ENCODE results near the gene ABCC12.

ABCC12 gene

DNA sequence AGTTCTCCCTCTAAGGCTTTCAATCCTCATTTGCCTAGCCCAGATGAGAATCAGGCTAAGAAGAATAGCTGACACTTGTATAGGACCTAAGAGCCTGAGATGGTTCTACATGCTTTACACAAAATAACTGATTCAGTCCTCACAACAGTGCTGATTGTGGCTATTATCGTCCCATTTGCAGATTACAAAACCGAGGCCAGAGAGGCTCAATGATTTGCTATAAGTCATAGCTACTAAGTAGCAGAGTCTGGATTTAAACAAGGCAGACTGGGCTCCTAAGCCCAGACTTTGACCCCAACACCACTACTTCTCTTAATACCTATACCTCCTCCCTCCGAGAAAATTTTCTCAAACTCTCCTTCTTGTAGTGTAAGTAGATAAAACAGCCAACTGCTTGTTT is 23.1 kb downstream of the ABCC12 start:
- DNase-seq (ENCODE audit: low read depth) = no peak

DNA sequence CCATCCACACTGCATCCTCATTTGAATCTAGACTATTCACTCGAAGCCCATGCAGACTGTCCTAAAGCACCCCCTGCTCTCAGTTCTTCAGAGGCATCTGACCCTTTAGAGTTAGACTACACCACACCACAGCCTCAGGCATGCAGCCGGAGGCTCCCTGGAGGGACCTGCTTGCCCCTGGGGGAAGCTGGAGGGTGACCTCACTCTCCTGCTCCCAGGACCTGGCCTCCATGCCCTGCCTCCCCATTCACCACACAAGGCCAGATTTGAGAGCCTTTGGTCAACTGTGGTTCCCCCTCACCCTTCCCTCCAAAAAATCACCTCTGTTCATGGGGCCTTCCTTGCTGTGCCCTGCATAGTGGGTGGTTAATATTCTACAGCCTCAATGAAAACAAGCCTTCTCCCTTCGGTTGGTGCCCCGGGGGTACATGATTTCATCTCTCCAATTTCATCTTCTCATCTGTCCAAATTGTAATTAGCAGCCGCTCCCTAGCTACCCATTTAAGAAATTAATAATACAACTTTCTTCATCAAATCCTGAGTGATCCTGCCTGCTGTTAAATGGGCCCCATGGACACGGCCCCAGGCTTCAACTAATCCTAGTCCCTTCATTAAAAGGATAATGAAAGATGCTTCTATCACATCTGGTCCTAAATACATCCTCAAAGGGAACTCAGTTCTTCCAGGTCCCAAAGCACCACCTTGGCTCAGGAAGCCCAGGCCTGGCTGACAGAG is 24.4 kb downstream of the ABCC12 start:
- DNase-seq (ENCODE audit: low read depth) = no peak

- no peak for DNase-seq (ENCODE audit: low read depth)
These were observed 25.9 kb downstream of the ABCC12 start for GRCh38 chr16:48129926-48130325.

- no peak for DNase-seq (ENCODE audit: low read depth)
These were observed 27.0 kb downstream of the ABCC12 start for GRCh38 chr16:48128769-48129168.

GRCh38 chr16:48126801-48127644 is 28.8 kb downstream of the ABCC12 start:
- no peak for DNase-seq (ENCODE audit: low read depth)

GRCh38 chr16:48125888-48126287 is 29.9 kb downstream of the ABCC12 start:
- DNase-seq (ENCODE audit: low read depth) = no peak

DNA sequence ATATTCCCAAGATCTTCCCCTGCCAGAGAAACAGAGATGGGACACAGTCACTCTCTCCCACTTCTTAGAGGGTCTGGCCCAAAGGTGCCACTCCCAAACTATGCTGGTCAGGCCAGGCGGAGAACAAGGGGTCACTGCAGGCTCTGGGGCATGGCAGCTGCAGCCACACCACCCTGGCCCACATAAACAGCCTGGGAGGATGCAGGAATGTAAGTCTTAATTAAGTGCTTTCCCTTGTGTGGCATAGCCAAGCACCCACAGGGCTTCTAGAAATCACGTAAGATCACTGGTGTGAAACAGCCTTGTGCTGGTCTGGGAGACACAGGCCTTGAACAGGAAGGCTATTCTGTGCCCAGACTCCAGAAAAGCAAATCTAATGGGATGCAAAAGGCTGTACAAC is 31.5 kb downstream of the ABCC12 start:
- no peak for DNase-seq (ENCODE audit: low read depth)

DNA sequence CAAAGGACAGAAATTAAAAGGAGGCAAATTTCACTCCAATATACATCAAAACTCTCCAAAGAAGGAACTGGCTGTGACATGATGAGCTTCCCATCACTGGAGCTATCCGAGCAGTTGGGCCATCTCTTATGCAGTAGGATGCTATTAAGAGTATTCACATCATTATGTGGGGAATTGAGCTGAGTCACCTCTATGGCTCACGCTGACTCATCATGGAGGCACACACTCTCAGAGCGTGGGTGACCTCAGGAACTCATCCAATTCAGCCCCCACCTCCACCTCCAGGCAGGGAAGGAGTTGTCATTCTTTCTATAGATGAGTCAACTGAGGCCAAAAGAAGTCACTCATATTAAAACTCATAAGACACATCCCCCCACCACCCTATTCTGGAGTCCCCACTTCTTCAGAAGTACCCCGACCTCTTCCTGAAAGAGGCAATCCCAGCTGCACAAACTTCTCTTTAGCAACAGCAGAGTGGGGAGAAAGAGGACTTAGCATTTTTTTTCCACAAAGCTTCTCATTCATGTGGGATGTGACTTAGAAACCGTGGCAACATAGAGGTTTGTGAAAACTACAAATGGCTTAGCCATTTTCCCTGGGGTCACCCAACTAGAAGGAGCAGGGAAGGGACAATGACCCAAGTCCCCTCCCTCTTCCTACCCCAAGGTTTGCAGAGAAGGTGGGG is 32.5 kb downstream of the ABCC12 start:
- DNase-seq (ENCODE audit: low read depth) = no peak

DNA sequence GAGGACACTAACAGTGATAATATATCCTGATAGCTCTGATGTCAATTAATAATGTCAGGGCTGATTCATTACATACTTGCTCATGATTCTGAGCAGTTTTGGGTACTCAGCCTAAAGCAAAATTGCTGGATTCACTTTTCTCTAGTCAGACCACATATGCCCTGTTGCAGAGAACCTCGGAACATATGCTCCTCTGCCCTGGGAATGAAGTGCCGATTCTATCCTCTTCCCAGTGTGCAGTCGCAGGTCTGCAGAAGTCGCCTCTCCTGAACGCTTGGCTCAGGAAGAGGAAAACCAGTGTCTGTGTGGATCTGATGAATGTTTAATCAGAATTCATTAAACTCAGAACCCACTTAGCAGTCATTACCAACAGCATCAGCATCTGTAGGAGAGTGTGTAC is 34.5 kb downstream of the ABCC12 start:
- no peak for DNase-seq (ENCODE audit: low read depth)

DNA sequence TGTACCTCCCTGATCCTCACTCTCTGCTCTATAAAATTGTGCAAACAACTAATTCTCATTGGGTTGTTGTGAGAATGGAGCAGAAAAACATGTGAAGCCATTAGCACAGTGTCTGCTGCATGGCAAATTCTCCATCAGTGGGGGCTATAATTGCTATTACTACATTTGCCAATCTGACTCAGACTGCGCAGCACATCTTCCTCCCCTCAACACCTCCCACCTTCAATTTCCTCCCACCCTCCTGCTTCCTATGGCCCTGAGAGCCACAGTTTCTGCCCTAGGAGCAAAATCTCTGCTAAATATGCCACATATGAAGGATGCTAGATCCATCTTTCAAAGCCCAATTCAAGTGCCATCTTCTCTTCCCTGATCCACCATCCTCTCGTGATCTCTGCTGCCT is 37.0 kb downstream of the ABCC12 start:
- DNase-seq (ENCODE audit: low read depth) = no peak

GRCh38 chr16:48117217-48118105 is 38.3 kb downstream of the ABCC12 start:
- DNase-seq (ENCODE audit: low read depth) = no peak

GRCh38 chr16:48115299-48115698 is 40.5 kb downstream of the ABCC12 start:
- no peak for DNase-seq (ENCODE audit: low read depth)

- DNase-seq (ENCODE audit: low read depth) = no peak
These were observed 41.4 kb downstream of the ABCC12 start for GRCh38 chr16:48114410-48114809.

DNA sequence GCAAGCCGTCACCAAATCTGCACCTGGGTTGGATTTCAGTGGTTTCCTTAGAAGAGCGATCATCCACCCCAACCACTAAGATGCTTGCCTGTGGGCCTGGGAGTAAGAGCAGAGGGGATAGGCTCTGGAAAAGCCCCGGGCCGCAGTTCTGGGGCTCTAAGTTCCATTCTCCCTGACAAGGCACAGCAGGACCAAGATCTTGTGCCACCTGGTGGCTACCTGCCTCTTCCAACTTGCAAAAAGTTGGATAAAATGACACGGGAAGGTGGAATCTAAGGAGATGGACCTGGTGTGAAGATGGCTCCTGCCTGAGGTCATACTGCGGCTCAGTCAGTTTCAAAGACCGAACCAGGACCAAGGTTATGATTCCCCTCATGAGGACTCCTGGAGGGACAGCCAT is 42.3 kb downstream of the ABCC12 start:
- no peak for DNase-seq (ENCODE audit: low read depth)

DNA sequence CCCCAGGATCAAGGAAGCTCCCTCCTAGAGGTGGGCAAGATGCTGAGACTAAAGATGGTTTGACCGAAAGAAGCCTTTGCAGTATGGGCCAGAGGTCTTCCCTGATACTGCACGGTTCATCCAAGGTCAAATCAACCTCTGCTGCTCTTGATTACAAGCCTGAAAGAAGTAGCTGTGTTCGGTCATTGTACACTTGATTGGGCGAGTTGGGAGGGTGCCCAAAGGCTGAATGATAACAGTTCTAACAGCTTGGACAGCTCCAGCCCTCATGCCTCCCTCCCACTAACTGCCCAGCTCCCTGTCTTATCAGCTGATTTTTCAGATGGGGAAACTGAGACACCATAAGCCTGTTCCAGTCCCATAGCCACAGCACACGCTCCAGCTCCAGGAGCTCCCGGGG is 42.8 kb downstream of the ABCC12 start:
- no peak for DNase-seq (ENCODE audit: low read depth)

GRCh38 chr16:48112600-48112999 is 43.2 kb downstream of the ABCC12 start:
- no peak for DNase-seq (ENCODE audit: low read depth)

DNA sequence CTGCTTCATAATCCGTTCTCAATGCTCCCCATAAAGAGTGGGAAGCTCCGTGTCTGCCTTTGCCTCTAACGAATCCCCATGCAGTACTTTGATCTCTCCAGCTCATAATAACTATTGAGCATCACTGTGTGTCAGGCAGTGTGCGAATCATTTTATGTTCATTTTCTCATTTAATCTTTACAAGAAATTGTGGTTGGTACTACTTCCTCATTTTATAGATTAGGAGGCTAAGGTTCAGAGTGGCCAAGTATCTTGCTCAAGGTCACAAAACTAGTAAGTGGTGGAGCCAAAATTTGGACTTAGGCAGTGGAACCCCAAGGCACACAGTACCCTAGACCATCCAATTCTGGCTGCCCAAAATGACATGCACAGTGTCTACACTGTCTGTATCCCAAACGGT is 44.8 kb downstream of the ABCC12 start:
- no peak for DNase-seq (ENCODE audit: low read depth)

DNA sequence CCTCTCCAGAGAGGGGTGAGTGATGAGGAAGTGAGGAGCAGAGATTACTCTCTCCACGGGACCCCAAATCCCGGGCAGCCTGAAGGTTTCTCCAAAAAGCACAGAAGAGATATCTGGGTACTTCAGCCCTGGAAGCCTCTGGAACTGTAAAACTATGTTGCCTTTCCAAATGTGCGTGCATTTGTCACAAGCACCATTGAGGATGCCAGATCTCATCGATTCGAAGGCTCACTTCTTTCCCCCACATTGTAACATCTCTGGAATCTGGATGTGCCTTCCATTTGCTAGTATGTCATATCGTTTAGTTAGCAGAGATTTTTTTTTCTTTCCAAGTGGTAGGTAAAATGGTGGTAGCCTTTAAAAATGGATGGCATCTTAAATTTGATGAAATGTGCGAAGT is 45.8 kb downstream of the ABCC12 start:
- no peak for DNase-seq (ENCODE audit: low read depth)

GRCh38 chr16:48109475-48109874 is 46.3 kb downstream of the ABCC12 start:
- DNase-seq (ENCODE audit: low read depth) = no peak

DNA sequence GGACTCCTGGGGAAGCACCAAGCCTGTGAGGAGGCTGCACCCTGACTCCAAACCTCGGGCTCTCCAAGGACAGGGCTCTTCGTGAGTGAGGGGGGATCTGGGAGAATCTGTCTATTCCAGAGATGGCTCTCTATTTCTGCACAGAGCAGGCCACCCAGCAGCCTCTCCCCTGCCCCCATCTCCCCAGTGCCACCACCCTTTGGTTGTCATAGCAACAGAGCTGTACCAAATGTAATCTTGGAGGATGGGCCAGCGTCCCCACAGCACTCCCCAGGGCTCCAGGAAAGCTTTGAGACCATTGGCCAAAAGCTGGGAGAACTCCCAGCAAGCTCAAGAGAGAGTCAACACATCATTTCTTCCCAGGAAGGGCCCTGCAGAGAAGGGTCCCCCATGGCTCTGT is 49.3 kb downstream of the ABCC12 start:
- DNase-seq (ENCODE audit: low read depth) = no peak

All from T-helper 22 cell (primary cell).